GM12873 (cell line): ENCODE measurements around the gene PTGFRN.

Experiments used
- TF ChIP-seq, protein P1 (sequence below): IDR thresholded peaks from 2 replicates; pipeline ENCODE4 v1.5.1; 2012; ENCODE audit warnings: low read depth, mild to moderate bottlenecking, moderate library complexity, low read length, control low read depth; ENCODE audit not compliant: insufficient read depth; ENCODE audit errors: missing control alignments

The PTGFRN gene

DNA sequence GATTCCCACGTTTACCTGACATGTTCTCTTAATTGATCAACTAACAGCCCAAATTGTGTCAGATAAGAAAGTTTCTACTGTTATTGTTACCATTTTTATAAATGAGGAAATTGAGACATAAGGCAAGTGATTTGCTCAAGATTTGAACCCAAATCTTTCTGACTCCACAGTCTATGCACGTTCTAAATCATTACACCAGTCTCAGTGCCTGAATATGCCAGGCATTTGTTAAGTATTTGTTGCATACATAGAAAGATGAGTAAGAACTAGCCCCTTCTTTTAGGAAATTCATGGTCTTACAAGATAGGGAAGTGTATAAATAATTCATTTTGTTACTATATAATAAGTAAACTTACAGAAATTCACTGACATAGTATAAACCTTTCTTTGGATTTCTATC, 84.7 kb downstream of the PTGFRN start:
- TF ChIP-seq, protein P1, sequence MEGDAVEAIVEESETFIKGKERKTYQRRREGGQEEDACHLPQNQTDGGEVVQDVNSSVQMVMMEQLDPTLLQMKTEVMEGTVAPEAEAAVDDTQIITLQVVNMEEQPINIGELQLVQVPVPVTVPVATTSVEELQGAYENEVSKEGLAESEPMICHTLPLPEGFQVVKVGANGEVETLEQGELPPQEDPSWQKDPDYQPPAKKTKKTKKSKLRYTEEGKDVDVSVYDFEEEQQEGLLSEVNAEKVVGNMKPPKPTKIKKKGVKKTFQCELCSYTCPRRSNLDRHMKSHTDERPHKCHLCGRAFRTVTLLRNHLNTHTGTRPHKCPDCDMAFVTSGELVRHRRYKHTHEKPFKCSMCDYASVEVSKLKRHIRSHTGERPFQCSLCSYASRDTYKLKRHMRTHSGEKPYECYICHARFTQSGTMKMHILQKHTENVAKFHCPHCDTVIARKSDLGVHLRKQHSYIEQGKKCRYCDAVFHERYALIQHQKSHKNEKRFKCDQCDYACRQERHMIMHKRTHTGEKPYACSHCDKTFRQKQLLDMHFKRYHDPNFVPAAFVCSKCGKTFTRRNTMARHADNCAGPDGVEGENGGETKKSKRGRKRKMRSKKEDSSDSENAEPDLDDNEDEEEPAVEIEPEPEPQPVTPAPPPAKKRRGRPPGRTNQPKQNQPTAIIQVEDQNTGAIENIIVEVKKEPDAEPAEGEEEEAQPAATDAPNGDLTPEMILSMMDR = no peak

DNA sequence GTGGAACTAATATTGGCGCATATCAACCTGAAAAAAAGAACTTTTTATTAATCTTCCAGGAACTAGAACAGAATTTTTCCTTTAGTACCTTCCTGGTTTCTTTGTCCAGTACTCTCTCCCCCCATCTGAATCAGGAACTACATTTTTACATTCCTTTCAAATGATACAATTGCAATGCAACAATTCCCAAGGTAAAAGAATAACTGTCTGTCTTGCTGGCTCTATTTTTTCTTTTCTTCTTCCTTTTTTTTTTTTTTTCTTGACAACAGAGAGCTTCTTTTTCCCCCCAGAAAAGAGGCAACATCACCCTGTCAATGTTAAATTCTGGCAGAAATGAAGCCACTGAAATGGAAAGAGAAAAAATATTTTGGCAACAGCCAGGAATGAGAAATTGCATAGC, 87.3 kb downstream of the PTGFRN start:
- TF ChIP-seq, protein P1 = no peak

DNA sequence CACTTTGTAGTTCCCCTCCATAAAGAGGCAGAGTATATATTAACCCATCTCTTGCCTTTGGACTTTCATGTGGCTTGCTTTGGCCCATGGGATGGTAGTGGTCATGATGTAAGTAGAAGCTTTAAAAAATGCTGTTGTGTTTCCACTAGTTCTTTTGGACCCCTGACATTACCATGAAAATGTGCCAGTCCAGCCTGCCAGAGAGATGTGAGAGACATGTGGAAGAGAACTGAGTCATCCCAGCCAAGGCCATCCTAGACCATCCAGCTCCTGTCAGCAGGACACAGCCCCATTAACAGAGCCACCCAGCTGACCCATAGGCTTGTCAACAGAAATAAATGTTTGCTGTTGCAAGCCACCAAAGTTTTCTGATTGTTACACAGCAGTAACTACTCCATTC, 87.9 kb downstream of the PTGFRN start:
- TF ChIP-seq, protein P1 = no peak

DNA sequence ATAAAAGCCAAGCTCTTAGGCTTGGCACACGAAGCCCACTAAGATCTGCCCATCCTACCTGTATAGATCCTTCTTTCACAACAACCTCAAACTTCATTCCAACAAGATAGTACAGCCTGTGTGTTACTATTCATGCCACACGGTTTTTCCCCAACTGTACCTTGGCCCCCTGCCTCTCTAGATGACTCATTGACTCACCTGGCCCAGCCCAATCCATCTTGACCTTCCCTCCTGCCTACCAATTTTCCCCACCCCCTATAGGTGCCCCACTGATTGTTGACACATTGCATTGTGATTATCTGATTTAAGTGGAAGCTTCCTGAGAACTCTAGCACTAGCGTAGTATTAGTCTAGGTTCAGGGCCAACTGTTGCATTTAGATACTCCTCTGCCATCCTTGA, 89.9 kb downstream of the PTGFRN start:
- TF ChIP-seq, protein P1 = no peak

DNA sequence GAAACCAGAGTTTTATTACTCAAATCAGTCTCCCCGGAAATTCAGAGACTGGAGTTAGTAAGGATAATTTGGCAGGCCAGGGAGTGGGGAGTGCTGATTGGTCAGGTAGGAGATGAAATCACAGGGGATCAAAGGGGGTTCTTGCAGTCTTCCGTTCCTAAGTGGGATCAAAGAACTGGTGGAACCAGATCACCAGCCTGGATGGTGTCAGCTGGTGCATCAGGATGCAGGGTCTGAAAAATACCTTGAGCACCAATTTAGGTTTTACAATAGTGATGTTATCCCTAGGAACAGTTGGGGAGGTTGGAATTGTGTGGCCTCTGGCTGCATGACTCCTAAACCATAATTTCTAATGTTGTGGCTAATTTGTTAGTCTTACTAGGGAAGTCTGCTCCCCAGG, 90.4 kb downstream of the PTGFRN start:
- TF ChIP-seq, protein P1 = no peak

DNA sequence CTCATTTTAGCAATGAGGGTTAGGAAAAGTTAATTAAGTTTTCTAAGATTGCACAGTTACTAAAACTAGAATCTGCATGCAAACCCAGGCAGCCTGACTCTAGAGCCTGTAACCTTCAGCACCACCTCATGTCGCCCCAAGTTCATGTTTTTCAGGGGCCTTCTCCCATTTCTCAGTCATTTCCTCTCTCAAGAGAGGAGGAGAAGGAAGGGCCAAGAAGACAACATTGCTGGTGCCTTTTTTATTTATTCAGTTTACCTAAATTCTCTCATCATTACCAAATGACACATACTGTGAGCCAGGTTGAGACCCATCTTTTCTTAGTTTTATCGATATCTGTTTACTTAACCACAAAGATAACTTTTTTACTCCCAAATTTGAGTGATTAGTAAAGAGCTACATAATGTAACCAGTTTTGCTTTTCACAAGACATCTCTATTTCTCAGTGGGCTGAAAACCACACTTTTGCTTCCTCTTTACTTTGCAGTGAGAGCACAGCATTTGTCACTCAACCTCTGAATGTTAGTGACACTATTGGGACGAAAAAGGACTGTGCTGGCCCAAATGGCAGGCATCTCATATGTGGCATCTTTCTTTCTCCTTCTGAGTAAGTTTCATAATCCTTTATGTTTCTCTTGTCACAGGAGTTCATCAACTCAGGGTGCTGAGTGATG, 91.7 kb downstream of the PTGFRN start, which contains the start of gene CD101:
Gene CD101, plus strand, starts transcription at position 507 of the 674 bp plus-strand sequence. Its CDS starts 58 bp downstream, at position 565.
- TF ChIP-seq, protein P1 = no peak

DNA sequence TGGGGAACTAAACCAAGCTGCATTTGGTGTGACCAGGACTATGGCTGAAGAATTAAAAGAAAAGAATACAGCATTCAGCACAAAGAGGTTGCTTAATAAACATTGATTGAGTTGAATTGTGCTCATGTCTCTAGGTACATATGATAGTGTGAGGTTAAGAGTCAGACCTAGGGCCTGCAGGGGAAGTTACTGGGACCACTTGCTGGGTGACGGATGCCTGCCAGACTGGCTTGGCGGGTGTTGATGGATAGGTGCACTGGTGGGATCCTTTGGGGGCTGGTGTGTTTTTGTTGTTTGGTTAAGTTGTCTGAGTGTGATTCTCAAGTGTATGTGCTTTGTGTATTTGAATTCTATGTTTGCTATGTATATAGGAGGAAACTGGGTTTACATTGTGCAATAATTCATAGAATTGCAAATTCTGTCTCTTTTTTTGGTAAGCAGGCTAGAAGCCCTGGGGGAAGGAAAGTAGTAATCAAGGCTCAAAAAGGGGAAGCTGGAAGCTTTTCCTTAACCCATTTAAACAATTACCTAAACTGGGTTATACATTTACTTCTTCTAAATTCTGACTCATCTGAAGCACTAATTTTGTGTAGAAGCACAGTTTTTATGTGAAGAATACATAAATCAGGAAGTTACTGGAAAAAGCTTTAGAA, 93.6 kb downstream of the PTGFRN start:
- TF ChIP-seq, protein P1 = no peak
